ENCODE data around the gene AGAP1. TPM values are rescaled to one million over a fixed set of nuclear protein-coding genes. Genes with fewer than 3 reads are reported as not detected.

The AGAP1 gene
- total RNA-seq, 4 donors from 2014 or later: 5.3 to 30.6 (median 19.2) TPM

DNA sequence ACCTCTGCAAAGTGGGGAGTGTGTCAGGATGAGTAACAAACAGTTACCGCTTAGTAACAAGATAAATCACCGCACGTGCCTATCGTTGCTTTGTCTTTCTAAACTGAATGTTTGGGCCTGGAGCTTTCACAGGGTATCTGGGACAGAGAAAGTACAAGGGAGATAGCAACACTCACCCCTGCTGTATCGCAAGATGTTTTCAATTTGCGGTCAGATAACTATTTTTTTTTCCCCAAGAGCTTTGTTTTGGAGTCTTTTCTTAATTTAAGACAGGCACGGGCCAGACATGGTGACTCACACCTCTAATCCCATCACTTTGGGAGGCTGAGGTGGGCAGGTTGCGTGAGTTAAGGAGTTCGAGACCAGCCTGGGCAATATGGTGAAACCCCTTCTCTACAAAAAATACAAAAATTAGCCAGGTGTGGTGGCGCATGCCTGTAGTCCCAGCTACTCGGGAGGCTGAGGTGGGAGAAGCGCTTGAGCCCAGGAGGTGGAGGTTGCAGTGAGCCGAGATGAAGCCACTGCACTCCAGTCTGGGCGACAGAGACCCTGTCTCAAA is 527.7 kb downstream of the AGAP1 start:
- no peak for TF ChIP-seq CTCF (IDR thresholded peaks at IDR 0.05)
- no peak for TF ChIP-seq POLR2A (IDR thresholded peaks at IDR 0.05)
- Histone ChIP-seq H3K9me3 (no peaks in the 10 kb centered on the region), H3K4me3 (no peak overlapping the region), H3K27me3 (no peaks in the 10 kb centered on the region), H3K36me3 (no peaks in the 10 kb centered on the region), H3K4me1 (no peaks in the 10 kb centered on the region), H3K27ac (no peak overlapping the region)
- DNase-seq: no peak
- intact Hi-C loops (cut with DNase I; ENCODE audit: low total_unique reads): no loop called here

GRCh38 chr2:236022128-236022527 is 528.3 kb downstream of the AGAP1 start:
- no peaks in the 10 kb centered on the region for H3K27me3 ChIP-seq
- no peaks in the 10 kb centered on the region for H3K36me3 ChIP-seq
- H3K4me3 ChIP-seq: no peak overlapping the region
- H3K4me1 ChIP-seq: no peaks in the 10 kb centered on the region
- H3K27ac ChIP-seq: no peak overlapping the region
- TF ChIP-seq CTCF (IDR thresholded peaks at IDR 0.05): no peak
- no peak for TF ChIP-seq POLR2A (IDR thresholded peaks at IDR 0.05)
- no peaks in the 10 kb centered on the region for H3K9me3 ChIP-seq
- no peak for DNase-seq
- intact Hi-C loops (cut with DNase I; ENCODE audit: low total_unique reads): no loop called here

GRCh38 chr2:236025892-236026291 is 532.0 kb downstream of the AGAP1 start:
- Histone ChIP-seq H3K4me1 (no peaks in the 10 kb centered on the region), H3K27me3 (no peaks in the 10 kb centered on the region), H3K9me3 (no peaks in the 10 kb centered on the region), H3K4me3 (no peak overlapping the region), H3K36me3 (no peaks in the 10 kb centered on the region), H3K27ac (no peak overlapping the region)
- TF ChIP-seq CTCF (IDR thresholded peaks at IDR 0.05): no peak
- no peak for TF ChIP-seq POLR2A (IDR thresholded peaks at IDR 0.05)
- intact Hi-C loops (cut with DNase I; ENCODE audit: low total_unique reads): no loop called here
- no peak for DNase-seq

- no peaks in the 10 kb centered on the region for H3K27me3 ChIP-seq
- intact Hi-C loops (cut with DNase I; ENCODE audit: low total_unique reads): no loop called here
- DNase-seq: no peak
- no peaks in the 10 kb centered on the region for H3K36me3 ChIP-seq
- TF ChIP-seq CTCF (IDR thresholded peaks at IDR 0.05): no peak
- TF ChIP-seq POLR2A (IDR thresholded peaks at IDR 0.05): no peak
- no peak overlapping the region for H3K4me3 ChIP-seq
- H3K4me1 ChIP-seq: no peaks in the 10 kb centered on the region
- no peak overlapping the region for H3K27ac ChIP-seq
- no peaks in the 10 kb centered on the region for H3K9me3 ChIP-seq
Measured at GRCh38 chr2:236026841-236027240, 533.0 kb downstream of the AGAP1 start.

DNA sequence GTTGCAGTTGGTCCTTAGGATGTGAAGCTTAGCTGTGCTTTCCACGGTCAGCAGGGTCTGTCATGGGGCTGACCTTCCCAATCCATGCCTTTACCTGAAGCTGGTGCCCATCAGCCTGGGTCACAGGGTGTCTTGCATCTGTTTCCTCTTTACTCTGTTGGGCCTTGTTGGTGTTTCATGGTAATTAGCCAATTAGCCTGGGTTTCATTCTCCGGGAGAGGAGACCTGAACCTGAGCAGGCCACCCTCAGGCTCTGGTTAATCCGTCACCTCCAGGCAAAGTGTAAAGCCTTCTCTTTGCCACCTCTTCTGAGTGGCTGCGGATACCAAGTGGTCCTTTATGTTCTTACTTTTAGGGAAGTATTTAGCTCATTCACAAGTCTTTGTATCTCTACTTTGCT is 534.2 kb downstream of the AGAP1 start:
- Histone ChIP-seq H3K4me1 (no peaks in the 10 kb centered on the region), H3K9me3 (no peaks in the 10 kb centered on the region), H3K36me3 (no peaks in the 10 kb centered on the region), H3K4me3 (no peak overlapping the region), H3K27me3 (no peaks in the 10 kb centered on the region), H3K27ac (no peak overlapping the region)
- intact Hi-C loops (cut with DNase I; ENCODE audit: low total_unique reads): no loop called here
- no peak for DNase-seq
- TF ChIP-seq CTCF (IDR thresholded peaks at IDR 0.05): no peak
- no peak for TF ChIP-seq POLR2A (IDR thresholded peaks at IDR 0.05)

Measured in uterus (tissue), 4 donors.